CD4-positive, alpha-beta T cell treated with Interleukin-12 subunit alpha and Interleukin-12 subunit beta, for 1 hour (primary cell): ENCODE results near the gene AFAP1L2.

Experiments used
- DNase-seq: peaks from one replicate; pipeline ENCODE4 v3.0.0-alpha.2; 2020

Gene AFAP1L2

GRCh38 chr10:114332301-114333192 is 71.8 kb downstream of the AFAP1L2 start:
- no peak for DNase-seq

GRCh38 chr10:114329634-114330365 is 74.5 kb downstream of the AFAP1L2 start:
- DNase-seq, result no peak

GRCh38 chr10:114328874-114329273 is 75.4 kb downstream of the AFAP1L2 start:
- no peak for DNase-seq

DNA sequence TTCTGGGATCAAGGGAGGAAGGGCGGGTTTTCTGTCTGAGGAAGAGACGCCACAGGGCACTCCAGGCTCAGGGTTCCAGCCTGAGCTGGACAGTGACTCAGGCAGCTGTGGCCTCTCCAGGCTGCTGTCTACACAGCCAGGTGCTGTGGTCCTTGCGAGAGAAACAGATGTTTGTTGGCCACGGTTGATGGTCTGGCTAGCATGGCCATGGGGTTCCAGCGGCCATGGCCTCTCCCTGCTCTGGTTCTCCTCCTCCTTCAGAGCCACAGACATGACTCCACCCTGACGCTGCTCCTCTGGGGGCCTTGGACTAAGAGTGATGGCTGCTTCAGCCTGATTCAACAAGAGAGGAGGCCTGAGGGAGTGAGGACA is 75.9 kb downstream of the AFAP1L2 start:
- no peak for DNase-seq

DNA sequence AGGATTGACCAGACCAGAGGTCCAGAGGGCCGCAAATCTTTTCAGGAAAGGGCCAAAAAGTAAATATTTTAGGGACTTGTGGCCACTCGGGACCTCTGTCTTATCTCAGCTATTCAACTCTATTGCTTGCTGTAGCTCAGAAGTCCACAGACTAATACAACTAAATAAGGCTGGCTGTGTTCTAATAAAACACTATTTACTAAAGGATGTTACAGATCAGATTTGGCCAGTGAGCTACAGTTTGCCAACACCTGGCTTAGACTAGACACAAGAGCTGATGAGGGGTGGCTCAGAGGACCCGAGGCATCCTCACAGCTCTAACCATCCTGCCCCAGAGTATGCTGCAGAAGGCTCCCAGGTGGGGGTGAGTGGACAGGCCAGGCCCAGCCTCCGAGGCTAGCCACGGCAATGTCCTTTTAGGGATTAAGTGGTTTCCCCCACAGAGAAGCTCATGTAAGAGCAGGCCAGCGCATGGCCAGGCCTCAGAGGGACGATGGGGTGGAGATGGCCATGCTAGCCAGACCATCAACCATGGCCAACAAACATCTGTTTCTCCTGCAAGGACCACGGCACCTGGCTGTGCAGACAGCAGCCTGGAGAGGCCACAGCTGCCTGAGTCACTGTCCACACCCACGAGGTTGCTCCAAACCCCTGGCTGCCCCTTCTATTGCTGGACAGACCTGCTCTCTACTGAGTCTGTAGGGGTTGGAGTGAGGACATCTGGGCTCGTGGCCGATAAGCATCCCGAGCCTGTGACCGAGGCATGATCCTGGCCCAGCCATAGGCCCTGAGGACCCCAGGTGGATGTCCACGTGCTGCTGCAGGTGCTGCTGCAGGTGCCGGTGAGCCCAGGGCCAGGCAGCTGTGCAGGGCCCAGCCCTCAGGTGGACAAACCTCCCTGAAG is 76.5 kb downstream of the AFAP1L2 start:
- DNase-seq, result no peak

DNA sequence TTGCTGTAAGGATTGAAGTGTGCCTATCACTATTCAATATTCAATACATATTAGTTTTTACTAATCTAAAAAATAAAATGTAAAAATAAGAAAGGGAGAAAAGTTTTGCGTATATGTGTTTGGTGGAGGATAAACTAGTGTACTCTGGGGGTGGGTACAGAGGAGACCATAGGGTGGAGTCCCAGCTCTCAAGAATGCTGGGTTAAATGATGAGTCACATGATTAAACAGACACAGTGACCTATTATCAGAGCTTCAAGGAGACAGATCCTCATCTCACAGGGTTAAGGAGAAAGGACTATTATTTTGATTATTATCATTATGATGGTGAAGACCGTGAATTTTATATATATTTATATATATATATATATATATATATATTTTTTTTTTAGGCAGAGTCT is 77.5 kb downstream of the AFAP1L2 start:
- DNase-seq, result no peak

DNA sequence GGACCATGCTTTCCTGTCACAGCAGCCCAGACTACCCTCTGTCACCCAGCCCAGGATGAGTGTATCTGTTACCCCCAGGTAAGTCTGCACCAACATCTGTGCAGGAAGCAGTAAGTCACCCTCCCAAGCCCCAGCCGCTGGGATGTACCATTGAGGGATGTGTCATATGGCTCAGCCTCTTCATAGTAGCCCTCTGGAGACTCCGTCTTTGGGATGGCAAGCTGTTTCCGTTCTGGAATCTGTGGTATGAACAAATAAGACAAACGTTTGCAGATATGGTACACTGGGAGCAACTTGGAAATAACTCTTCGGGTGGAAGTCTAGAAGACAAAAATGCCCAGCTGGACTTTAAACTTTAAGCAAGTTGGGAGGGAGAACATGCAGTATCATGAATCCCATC is 81.3 kb downstream of the AFAP1L2 start:
- no peak for DNase-seq

DNA sequence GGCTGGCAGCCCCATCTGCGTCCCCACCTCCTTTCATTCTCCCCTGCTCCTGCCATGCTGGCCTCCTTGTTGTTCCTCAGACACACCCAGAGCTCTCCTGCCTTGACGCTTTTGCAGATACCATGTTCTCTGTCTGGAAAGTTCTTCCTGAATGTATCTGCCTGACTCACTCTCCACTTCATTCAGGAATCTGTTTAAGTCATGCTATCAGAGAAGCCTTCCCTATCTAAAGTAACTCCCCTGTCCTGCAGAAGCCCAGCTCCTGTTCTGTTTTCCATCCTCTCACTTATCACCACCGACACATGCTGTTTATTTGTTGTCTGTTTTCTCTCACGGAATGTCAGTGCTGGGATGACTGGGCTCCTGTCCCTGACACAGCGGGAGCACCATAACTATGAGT is 82.0 kb downstream of the AFAP1L2 start:
- no peak for DNase-seq

GRCh38 chr10:114320249-114321116 is 83.8 kb downstream of the AFAP1L2 start:
- DNase-seq, result no peak

- DNase-seq, result no peak
These were observed 84.7 kb downstream of the AFAP1L2 start for GRCh38 chr10:114319406-114320248.

- DNase-seq, result no peak
These were observed 87.6 kb downstream of the AFAP1L2 start for GRCh38 chr10:114316744-114317143.

- DNase-seq, result no peak
These were observed 88.5 kb downstream of the AFAP1L2 start for GRCh38 chr10:114315566-114316420.

GRCh38 chr10:114313866-114314265 is 90.4 kb downstream of the AFAP1L2 start:
- no peak for DNase-seq

DNA sequence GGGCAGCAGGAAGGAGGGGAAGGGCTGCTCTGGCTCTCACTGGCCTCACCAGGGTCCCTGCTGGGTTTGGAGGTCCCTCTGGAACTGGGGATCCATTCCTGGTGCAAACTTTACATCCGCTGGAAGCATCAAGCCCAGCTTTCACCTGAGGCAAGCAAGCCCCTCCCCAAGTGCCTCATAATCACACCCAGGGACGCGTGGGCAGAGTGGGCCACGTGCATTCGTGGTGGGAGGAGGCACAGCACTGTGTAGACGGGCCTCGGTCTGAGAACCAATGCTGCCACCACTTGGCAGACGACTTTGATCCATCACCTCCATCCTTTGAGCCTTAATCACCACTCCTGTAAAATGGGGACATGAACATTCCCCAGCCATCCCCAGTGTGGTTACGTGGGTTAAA is 91.2 kb downstream of the AFAP1L2 start:
- no peak for DNase-seq

DNA sequence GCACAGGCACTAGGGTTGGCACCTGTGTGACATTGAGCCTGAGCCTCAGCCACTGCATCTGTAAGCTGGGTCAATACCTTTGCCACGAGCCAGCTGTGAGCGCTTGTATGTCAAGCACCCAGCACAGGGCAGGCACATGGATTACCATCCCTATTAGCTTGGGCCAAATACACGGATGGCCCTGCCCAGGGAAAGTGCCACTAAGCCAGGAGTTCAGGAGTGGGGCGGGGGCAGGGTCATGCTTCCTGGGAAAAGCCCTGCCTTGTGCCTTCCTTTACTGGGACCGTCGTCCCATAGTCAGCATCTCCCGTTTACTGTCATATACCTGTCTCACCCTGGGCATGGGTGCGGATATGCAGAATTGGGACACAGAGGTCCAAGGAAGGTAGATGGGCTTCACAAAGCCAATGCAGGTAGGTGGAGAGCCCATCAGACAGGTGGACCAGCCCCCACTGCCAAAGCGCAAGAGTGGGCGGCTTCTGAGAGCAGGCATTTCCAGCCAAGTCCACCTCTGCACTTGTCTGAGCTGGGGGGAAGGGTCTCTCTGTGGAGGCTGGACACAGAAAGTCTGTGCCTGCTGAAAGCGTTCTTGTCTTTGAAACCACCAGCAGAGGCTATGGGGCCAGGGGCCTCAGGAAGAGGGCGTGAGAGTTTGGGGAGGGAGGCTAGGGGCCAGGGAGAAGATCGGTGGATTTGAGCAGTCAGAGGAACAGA is 92.6 kb downstream of the AFAP1L2 start:
- no peak for DNase-seq

GRCh38 chr10:114311023-114311422 is 93.3 kb downstream of the AFAP1L2 start:
- DNase-seq, result no peak

DNA sequence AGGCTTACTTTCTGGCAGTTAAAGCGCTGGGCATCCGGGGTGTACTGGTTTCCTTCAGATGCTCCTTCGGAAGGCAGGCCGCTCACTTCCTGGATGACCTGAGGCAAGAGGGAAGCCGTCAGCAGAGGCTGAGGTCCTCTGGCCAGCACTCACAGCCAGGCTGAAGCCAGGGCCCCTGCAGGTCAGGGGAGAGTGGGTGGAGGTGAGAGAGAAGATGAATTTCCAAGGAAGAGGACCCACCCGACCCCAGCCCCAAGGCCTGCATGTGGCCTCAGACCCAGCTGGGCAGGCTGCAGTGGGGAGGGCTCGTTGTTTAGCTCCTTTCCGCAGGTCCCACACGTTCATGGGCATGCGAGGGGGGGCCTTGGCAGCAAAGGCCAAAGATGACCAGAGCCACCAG is 94.0 kb downstream of the AFAP1L2 start:
- DNase-seq, result no peak

- DNase-seq, result no peak
These were observed 95.0 kb downstream of the AFAP1L2 start for GRCh38 chr10:114309364-114309651.

GRCh38 chr10:114308531-114309363 is 95.6 kb downstream of the AFAP1L2 start:
- no peak for DNase-seq
